Raji (cell line): ENCODE data around the gene RERE.

ENCODE experiments used
- POLR2A ChIP-seq: IDR thresholded peaks from 2 replicates; pipeline ENCODE4 v1.6.1; 2011; ENCODE audit warnings: low read depth, low read length, control low read depth; ENCODE audit not compliant: insufficient read depth

RERE gene

GRCh38 chr1:8303876-8304275 is 513.6 kb downstream of the RERE start:
- TF ChIP-seq POLR2A = no peak

GRCh38 chr1:8303141-8303540 is 514.3 kb downstream of the RERE start:
- no peak for TF ChIP-seq POLR2A
